Measurements from ENCODE around the gene TESMIN. TPM values are rescaled to one million over a fixed set of nuclear protein-coding genes. Genes with fewer than 3 reads are reported as not detected.

The TESMIN gene
- total RNA-seq, 1 experiment from 2014 or later, result 78.8 TPM

GRCh38 chr11:68687986-68688385, 63.3 kb downstream of the TESMIN start:
- Mint-ChIP-seq H3K36me3 (peaks cover 29% of the 10 kb centered on the region), H3K9me3 (no peaks in the 10 kb centered on the region), H3K4me3 (no peak overlapping the region), H3K4me1 (peaks cover 40% of the 10 kb centered on the region), H3K27me3 (ENCODE audit: low read depth) (peaks cover 34% of the 10 kb centered on the region), H3K27ac (no peak overlapping the region; the same call in 1 of the 2 replicates)
- POLR2A ChIA-PET, result interaction anchor here (0.7 kb wide), 1 partner anchor 48 kb away, joined by 3 read pairs; no protein-coding TSS in a partner anchor
- TF ChIP-seq FOXP4 (CRISPR knock-in tag; IDR thresholded peaks at IDR 0.05) (no peak), ZNF121 (CRISPR knock-in tag; IDR thresholded peaks at IDR 0.05) (no peak), ZNF138 (CRISPR knock-in tag; conservative IDR thresholded peaks at IDR 0.05) (no peak), ZNF396 (CRISPR knock-in tag; IDR thresholded peaks at IDR 0.05; ENCODE audit: borderline replicate concordance) (no peak), ELF4 (CRISPR knock-in tag; IDR thresholded peaks at IDR 0.05; ENCODE audit: low read depth) (no peak), FOXJ3 (CRISPR knock-in tag; IDR thresholded peaks at IDR 0.05; ENCODE audit: borderline replicate concordance) (no peak), NR3C1 (CRISPR knock-in tag; conservative IDR thresholded peaks at IDR 0.05; ENCODE audit: low read depth) (no peak), ATF2 (CRISPR knock-in tag; IDR thresholded peaks at IDR 0.05; ENCODE audit: borderline replicate concordance, low read depth) (no peak)
- TF ChIP-seq, protein P1, sequence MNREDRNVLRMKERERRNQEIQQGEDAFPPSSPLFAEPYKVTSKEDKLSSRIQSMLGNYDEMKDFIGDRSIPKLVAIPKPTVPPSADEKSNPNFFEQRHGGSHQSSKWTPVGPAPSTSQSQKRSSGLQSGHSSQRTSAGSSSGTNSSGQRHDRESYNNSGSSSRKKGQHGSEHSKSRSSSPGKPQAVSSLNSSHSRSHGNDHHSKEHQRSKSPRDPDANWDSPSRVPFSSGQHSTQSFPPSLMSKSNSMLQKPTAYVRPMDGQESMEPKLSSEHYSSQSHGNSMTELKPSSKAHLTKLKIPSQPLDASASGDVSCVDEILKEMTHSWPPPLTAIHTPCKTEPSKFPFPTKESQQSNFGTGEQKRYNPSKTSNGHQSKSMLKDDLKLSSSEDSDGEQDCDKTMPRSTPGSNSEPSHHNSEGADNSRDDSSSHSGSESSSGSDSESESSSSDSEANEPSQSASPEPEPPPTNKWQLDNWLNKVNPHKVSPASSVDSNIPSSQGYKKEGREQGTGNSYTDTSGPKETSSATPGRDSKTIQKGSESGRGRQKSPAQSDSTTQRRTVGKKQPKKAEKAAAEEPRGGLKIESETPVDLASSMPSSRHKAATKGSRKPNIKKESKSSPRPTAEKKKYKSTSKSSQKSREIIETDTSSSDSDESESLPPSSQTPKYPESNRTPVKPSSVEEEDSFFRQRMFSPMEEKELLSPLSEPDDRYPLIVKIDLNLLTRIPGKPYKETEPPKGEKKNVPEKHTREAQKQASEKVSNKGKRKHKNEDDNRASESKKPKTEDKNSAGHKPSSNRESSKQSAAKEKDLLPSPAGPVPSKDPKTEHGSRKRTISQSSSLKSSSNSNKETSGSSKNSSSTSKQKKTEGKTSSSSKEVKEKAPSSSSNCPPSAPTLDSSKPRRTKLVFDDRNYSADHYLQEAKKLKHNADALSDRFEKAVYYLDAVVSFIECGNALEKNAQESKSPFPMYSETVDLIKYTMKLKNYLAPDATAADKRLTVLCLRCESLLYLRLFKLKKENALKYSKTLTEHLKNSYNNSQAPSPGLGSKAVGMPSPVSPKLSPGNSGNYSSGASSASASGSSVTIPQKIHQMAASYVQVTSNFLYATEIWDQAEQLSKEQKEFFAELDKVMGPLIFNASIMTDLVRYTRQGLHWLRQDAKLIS (CRISPR knock-in tag; IDR thresholded peaks at IDR 0.05; ENCODE audit: borderline replicate concordance), result no peak
- TF ChIP-seq, protein P2, sequence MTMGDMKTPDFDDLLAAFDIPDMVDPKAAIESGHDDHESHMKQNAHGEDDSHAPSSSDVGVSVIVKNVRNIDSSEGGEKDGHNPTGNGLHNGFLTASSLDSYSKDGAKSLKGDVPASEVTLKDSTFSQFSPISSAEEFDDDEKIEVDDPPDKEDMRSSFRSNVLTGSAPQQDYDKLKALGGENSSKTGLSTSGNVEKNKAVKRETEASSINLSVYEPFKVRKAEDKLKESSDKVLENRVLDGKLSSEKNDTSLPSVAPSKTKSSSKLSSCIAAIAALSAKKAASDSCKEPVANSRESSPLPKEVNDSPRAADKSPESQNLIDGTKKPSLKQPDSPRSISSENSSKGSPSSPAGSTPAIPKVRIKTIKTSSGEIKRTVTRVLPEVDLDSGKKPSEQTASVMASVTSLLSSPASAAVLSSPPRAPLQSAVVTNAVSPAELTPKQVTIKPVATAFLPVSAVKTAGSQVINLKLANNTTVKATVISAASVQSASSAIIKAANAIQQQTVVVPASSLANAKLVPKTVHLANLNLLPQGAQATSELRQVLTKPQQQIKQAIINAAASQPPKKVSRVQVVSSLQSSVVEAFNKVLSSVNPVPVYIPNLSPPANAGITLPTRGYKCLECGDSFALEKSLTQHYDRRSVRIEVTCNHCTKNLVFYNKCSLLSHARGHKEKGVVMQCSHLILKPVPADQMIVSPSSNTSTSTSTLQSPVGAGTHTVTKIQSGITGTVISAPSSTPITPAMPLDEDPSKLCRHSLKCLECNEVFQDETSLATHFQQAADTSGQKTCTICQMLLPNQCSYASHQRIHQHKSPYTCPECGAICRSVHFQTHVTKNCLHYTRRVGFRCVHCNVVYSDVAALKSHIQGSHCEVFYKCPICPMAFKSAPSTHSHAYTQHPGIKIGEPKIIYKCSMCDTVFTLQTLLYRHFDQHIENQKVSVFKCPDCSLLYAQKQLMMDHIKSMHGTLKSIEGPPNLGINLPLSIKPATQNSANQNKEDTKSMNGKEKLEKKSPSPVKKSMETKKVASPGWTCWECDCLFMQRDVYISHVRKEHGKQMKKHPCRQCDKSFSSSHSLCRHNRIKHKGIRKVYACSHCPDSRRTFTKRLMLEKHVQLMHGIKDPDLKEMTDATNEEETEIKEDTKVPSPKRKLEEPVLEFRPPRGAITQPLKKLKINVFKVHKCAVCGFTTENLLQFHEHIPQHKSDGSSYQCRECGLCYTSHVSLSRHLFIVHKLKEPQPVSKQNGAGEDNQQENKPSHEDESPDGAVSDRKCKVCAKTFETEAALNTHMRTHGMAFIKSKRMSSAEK (CRISPR knock-in tag; IDR thresholded peaks at IDR 0.05; ENCODE audit: borderline replicate concordance), result no peak
- no peak for DNase-seq (ENCODE audit: low spot score)
- CTCF ChIA-PET, result interaction anchor here (0.5 to 1.1 kb wide), 2 partner anchors 110 to 337 kb away, joined by 3 read pairs; no protein-coding TSS in a partner anchor
- ATAC-seq, result no peak

DNA sequence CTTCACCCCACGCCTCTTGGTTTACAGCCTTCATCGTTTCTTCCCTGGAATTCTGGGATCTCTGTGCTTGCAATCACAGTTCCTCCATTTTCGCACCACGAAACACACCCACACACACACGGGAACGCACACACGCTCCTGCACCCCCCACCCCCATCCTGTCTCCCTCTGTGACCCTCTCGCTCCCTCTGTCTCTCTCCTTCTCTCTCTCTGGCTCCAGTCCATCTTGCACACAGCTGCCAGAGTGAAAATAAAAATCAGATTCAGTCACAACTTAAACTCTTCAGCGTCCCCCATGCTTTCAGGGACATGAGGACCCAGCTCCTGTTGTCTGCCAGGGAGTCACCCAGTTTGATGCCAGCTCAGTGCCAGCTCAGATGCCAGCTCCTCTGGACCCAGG, 64.0 kb downstream of the TESMIN start:
- no peaks in the 10 kb centered on the region for H3K9me3 Mint-ChIP-seq
- peaks cover 40% of the 10 kb centered on the region for H3K27me3 Mint-ChIP-seq (ENCODE audit: low read depth)
- no peak overlapping the region for H3K27ac Mint-ChIP-seq
- H3K4me1 Mint-ChIP-seq, result peaks cover 39% of the 10 kb centered on the region
- no peak for ATAC-seq
- H3K36me3 Mint-ChIP-seq, result peaks cover 29% of the 10 kb centered on the region
- no peak overlapping the region for H3K4me3 Mint-ChIP-seq
- no peak for DNase-seq (ENCODE audit: low spot score)
- ChIA-PET CTCF (no interaction called here), POLR2A (interaction anchor here (0.7 kb wide), 1 partner anchor 48 kb away, joined by 3 read pairs; no protein-coding TSS in a partner anchor)
- TF ChIP-seq PRRX2 (CRISPR knock-in tag; IDR thresholded peaks at IDR 0.05) (no peak), ZNF219 (CRISPR knock-in tag; IDR thresholded peaks at IDR 0.05; ENCODE audit: borderline replicate concordance) (no peak), FOXK1 (CRISPR knock-in tag; IDR thresholded peaks at IDR 0.05) (no peak), CTCF (IDR thresholded peaks at IDR 0.05) (no peak), NFYB (CRISPR knock-in tag; conservative IDR thresholded peaks at IDR 0.05; ENCODE audit: low read depth) (no peak), EMX1 (CRISPR knock-in tag; IDR thresholded peaks at IDR 0.05) (no peak), ZNF671 (CRISPR knock-in tag; IDR thresholded peaks at IDR 0.05) (no peak)
- TF ChIP-seq, protein P3, sequence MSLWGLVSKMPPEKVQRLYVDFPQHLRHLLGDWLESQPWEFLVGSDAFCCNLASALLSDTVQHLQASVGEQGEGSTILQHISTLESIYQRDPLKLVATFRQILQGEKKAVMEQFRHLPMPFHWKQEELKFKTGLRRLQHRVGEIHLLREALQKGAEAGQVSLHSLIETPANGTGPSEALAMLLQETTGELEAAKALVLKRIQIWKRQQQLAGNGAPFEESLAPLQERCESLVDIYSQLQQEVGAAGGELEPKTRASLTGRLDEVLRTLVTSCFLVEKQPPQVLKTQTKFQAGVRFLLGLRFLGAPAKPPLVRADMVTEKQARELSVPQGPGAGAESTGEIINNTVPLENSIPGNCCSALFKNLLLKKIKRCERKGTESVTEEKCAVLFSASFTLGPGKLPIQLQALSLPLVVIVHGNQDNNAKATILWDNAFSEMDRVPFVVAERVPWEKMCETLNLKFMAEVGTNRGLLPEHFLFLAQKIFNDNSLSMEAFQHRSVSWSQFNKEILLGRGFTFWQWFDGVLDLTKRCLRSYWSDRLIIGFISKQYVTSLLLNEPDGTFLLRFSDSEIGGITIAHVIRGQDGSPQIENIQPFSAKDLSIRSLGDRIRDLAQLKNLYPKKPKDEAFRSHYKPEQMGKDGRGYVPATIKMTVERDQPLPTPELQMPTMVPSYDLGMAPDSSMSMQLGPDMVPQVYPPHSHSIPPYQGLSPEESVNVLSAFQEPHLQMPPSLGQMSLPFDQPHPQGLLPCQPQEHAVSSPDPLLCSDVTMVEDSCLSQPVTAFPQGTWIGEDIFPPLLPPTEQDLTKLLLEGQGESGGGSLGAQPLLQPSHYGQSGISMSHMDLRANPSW (CRISPR knock-in tag; conservative IDR thresholded peaks at IDR 0.05; ENCODE audit: low read depth), result no peak
